DND-41 (cell line): ENCODE results near the gene HPGDS.

Experiments
- EZH2 ChIP-seq: IDR thresholded peaks from 3 replicates; pipeline ENCODE4 v1.6.1; 2012; ENCODE audit warnings: borderline replicate concordance, low read depth, mild to moderate bottlenecking, moderate library complexity, low read length, inconsistent platforms; ENCODE audit not compliant: severe bottlenecking
- TF ChIP-seq, protein P1 (sequence below): IDR thresholded peaks from 2 replicates; pipeline ENCODE4 v1.5.1; 2012; ENCODE audit warnings: borderline replicate concordance, low read length, moderate library complexity, mild to moderate bottlenecking; ENCODE audit not compliant: poor library complexity, severe bottlenecking; ENCODE audit errors: extremely low read depth

DNA sequence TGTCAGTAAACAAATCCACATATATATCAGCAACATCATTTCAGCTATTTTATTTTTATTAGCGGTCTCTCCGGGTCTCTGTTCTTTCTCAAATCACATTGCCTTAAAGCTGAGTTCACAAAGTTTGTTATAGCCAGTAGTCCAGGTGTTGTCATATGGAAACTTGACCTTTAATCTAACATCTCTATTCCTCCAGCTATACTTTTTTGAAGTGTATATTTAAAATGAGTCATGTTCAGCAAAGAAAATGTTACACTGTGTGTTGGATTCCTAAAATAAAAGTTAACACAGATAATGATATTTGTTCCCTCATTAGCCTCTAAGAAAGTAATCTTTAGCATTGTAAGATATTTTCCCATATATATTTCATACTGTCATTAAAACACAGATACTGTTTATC, 71.4 kb downstream of the HPGDS start:
- TF ChIP-seq, protein P1, sequence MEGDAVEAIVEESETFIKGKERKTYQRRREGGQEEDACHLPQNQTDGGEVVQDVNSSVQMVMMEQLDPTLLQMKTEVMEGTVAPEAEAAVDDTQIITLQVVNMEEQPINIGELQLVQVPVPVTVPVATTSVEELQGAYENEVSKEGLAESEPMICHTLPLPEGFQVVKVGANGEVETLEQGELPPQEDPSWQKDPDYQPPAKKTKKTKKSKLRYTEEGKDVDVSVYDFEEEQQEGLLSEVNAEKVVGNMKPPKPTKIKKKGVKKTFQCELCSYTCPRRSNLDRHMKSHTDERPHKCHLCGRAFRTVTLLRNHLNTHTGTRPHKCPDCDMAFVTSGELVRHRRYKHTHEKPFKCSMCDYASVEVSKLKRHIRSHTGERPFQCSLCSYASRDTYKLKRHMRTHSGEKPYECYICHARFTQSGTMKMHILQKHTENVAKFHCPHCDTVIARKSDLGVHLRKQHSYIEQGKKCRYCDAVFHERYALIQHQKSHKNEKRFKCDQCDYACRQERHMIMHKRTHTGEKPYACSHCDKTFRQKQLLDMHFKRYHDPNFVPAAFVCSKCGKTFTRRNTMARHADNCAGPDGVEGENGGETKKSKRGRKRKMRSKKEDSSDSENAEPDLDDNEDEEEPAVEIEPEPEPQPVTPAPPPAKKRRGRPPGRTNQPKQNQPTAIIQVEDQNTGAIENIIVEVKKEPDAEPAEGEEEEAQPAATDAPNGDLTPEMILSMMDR, result no peak
- no peak for TF ChIP-seq EZH2
